OCI-LY3 (cell line): ENCODE results near the gene LDB3.

Experiments
- H2AFZ ChIP-seq: fragments of 200-600, 300-600 bp; shearing (Covaris generic); 2 replicates; pipeline ENCODE4 v1.6.0; 2014; ENCODE audit warnings: antibody characterized with exemption, low read depth, low read length
- H3K27ac ChIP-seq: fragments of 200-600, 300-600 bp; sonication (generic); 2 replicates; pipeline ENCODE4 v1.5.1; 2014; ENCODE audit warnings: mild to moderate bottlenecking, low read length, moderate library complexity, mixed read lengths
- H3K27me3 ChIP-seq: fragments of 200-600, 300-600 bp; sonication (generic); 2 replicates; pipeline ENCODE4 v1.6.1; 2014; ENCODE audit warnings: low read depth, low read length, mixed read lengths
- H3K36me3 ChIP-seq: fragments of 200-600, 300-600 bp; sonication (generic); replicated peaks from 2 replicates; pipeline ENCODE3; 2014; ENCODE audit warnings: low read depth, low read length, mixed read lengths
- H3K4me1 ChIP-seq: fragments of 300-600, 200-600 bp; sonication (generic); 2 replicates; pipeline ENCODE4 v1.6.1; 2014; ENCODE audit warnings: low read length, mixed read lengths
- H3K4me2 ChIP-seq: fragments of 200-600, 300-600 bp; sonication (generic); 2 replicates; pipeline ENCODE4 v1.6.1; 2014; ENCODE audit warnings: low read length, mixed read lengths
- H3K4me3 ChIP-seq: fragments of 300-600, 200-600 bp; sonication (generic); 2 replicates; pipeline ENCODE4 v1.5.1; 2014; ENCODE audit warnings: antibody characterized with exemption, mild to moderate bottlenecking, low read length, moderate library complexity
- H3K79me2 ChIP-seq: fragments of 300-600, 200-600 bp; shearing (Covaris generic); 2 replicates; pipeline ENCODE4 v1.6.1; 2014; ENCODE audit warnings: mild to moderate bottlenecking, low read length, mixed read lengths
- H3K9ac ChIP-seq: fragments of 300-600, 200-600 bp; shearing (Covaris generic); 2 replicates; pipeline ENCODE4 v1.6.0; 2014; ENCODE audit warnings: mild to moderate bottlenecking, low read length, moderate library complexity
- H3K9me3 ChIP-seq: fragments of 200-600, 300-600 bp; shearing (Covaris generic); 2 replicates; pipeline ENCODE4 v1.6.1; 2014; ENCODE audit warnings: low read length, mixed read lengths; ENCODE audit not compliant: insufficient read depth
- H4K20me1 ChIP-seq: fragments of 200-600, 300-600 bp; sonication (generic); 2 replicates; pipeline ENCODE4 v1.6.1; 2016; ENCODE audit warnings: low read length, mixed read lengths; ENCODE audit not compliant: insufficient read depth
- EZH2phosphoT487 ChIP-seq: fragments of 200-600 bp; shearing (Covaris generic); IDR thresholded peaks from 2 replicates; pipeline ENCODE4 v1.6.1; 2018; ENCODE audit warnings: antibody characterized with exemption, mixed run types, low read depth
- TF ChIP-seq, protein P1 (sequence below): fragments of 200-600, 300-600 bp; sonication (generic); IDR thresholded peaks from 2 replicates; pipeline ENCODE4 v1.5.1; 2014; ENCODE audit warnings: antibody characterized with exemption, low read length, low read depth

LDB3 gene

DNA sequence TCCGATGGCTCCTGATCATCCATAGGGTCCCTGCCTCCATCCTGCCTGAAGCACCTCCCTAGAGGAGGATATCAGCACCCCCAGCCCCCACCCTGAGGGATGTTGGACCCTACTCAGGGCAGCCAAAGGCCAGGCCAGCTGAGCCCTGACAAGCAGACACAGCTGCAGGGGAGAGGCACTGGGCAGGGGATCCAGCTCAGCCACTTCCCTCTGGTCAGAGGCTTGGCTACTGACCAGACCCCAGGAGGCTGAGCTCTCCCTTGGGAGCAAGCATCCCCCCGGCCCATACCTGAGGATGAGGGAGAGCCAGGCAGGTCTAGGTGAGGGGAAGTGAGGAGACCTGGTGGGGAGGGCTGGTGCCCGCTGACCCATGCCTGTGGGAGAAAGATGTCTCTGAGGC, 6.6 kb downstream of the LDB3 start:
- H3K36me3 ChIP-seq: no peaks in the 10 kb centered on the region
- no peak for TF ChIP-seq EZH2phosphoT487
- TF ChIP-seq, protein P1, sequence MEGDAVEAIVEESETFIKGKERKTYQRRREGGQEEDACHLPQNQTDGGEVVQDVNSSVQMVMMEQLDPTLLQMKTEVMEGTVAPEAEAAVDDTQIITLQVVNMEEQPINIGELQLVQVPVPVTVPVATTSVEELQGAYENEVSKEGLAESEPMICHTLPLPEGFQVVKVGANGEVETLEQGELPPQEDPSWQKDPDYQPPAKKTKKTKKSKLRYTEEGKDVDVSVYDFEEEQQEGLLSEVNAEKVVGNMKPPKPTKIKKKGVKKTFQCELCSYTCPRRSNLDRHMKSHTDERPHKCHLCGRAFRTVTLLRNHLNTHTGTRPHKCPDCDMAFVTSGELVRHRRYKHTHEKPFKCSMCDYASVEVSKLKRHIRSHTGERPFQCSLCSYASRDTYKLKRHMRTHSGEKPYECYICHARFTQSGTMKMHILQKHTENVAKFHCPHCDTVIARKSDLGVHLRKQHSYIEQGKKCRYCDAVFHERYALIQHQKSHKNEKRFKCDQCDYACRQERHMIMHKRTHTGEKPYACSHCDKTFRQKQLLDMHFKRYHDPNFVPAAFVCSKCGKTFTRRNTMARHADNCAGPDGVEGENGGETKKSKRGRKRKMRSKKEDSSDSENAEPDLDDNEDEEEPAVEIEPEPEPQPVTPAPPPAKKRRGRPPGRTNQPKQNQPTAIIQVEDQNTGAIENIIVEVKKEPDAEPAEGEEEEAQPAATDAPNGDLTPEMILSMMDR: no peak
- H3K4me3 ChIP-seq: no peak overlapping the region
- no peak overlapping the region for H3K27ac ChIP-seq
- no peaks in the 10 kb centered on the region for H3K79me2 ChIP-seq
- no peak overlapping the region for H3K4me2 ChIP-seq
- H3K9ac ChIP-seq: no peak overlapping the region
- H3K4me1 ChIP-seq: peaks cover 14% of the 10 kb centered on the region
- H3K27me3 ChIP-seq: peaks cover 13% of the 10 kb centered on the region; the same call in 1 of the 2 replicates
- no peak overlapping the region for H2AFZ ChIP-seq
- H3K9me3 ChIP-seq: no peaks in the 10 kb centered on the region
- H4K20me1 ChIP-seq: no peaks in the 10 kb centered on the region

DNA sequence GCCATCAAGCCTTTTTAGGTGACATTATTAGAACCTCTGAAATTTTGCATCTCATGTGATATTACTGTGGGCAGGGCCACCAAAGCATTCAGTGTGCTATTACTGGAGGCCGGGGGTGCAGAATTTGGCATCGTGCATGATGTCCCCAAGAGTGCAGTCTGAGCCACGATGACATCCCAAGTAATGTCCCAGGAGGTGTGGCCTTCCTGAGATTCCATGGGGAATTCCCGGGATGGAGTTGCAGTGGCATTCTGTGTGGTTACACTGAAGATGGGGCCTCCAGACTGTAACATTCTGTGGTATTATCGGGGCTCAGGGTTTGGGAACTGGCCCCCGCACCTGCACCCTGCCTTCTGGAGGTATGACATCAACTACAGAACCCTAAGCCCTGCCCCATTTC, 9.1 kb downstream of the LDB3 start:
- Histone ChIP-seq H3K9ac (no peak overlapping the region), H3K4me2 (no peak overlapping the region), H3K27ac (no peak overlapping the region), H2AFZ (no peak overlapping the region), H3K79me2 (no peaks in the 10 kb centered on the region), H4K20me1 (no peaks in the 10 kb centered on the region), H3K36me3 (no peaks in the 10 kb centered on the region), H3K27me3 (peaks cover 11% of the 10 kb centered on the region; the same call in 1 of the 2 replicates), H3K4me3 (no peak overlapping the region), H3K9me3 (no peaks in the 10 kb centered on the region), H3K4me1 (peaks cover 10% of the 10 kb centered on the region)
- no peak for TF ChIP-seq EZH2phosphoT487
- TF ChIP-seq, protein P1: no peak

DNA sequence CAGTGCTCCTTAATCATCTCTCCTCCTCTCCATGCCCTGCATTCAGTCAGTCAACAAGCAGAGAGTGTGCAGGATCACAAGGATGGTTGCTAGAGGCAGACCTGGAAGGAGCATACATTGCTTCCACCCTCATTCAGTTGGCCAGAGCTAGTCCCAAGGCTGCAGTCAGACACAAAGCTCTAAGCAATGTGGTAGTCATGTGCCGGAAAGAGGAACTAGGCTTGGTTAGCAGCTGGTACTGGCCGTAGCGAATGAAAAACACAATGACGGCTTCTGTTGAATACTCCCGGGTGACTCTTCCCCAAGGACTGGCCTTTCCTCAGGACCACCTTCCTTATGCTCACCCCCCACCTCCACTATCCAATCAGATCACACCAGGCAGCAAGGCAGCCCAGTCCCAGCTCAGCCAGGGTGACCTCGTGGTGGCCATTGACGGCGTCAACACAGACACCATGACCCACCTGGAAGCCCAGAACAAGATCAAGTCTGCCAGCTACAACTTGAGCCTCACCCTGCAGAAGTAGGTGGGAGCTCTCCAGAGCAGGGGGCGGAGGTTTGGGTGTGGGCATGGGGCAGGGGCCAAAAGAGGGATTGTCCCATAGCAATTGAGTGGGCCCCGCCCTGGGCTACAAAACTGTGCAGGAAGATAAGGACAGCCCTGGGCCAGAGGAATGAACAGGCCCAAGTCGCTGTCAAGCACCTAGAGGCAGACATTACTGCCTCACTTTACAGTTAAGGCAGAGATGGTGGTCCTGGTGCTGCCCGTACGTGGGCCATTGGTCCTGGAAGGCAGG, 10.9 kb downstream of the LDB3 start:
- no peak overlapping the region for H3K27ac ChIP-seq
- H3K4me2 ChIP-seq: no peak overlapping the region
- H3K36me3 ChIP-seq: no peaks in the 10 kb centered on the region
- H3K27me3 ChIP-seq: peaks cover 11% of the 10 kb centered on the region
- H3K4me1 ChIP-seq: peaks cover 4% of the 10 kb centered on the region; the same call in 1 of the 2 replicates
- no peaks in the 10 kb centered on the region for H3K79me2 ChIP-seq
- H3K9me3 ChIP-seq: no peaks in the 10 kb centered on the region
- TF ChIP-seq EZH2phosphoT487: no peak
- TF ChIP-seq, protein P1: no peak
- H3K4me3 ChIP-seq: no peak overlapping the region
- no peak overlapping the region for H2AFZ ChIP-seq
- no peak overlapping the region for H3K9ac ChIP-seq
- H4K20me1 ChIP-seq: no peaks in the 10 kb centered on the region

DNA sequence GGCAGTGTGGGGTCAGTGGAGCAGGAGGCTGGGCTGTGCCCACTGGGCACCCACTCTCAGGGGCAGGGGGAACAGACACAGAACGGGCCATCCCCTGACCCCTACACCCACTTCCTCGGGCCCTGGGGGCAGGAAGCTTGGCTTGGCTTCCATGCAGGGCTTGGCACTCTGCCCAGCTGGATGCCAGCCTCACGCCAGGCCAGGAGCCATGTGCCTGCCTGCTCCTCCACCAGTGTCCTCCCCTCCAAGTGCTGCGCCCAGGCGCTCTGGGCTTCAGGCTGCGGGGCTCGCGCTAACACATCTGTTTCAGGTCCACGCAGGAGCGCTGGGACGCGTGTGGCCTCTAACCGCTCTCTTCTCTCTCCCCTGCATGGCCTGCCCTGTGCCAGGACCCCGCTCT, 12.7 kb downstream of the LDB3 start:
- H3K4me3 ChIP-seq: no peak overlapping the region
- no peaks in the 10 kb centered on the region for H3K36me3 ChIP-seq
- H3K27ac ChIP-seq: no peak overlapping the region
- H3K27me3 ChIP-seq: peaks cover 6% of the 10 kb centered on the region
- peaks cover 4% of the 10 kb centered on the region; the same call in 1 of the 2 replicates for H3K4me1 ChIP-seq
- no peak overlapping the region for H2AFZ ChIP-seq
- no peak overlapping the region for H3K9ac ChIP-seq
- no peaks in the 10 kb centered on the region for H3K9me3 ChIP-seq
- TF ChIP-seq, protein P1: no peak
- TF ChIP-seq EZH2phosphoT487: no peak
- no peaks in the 10 kb centered on the region for H3K79me2 ChIP-seq
- no peaks in the 10 kb centered on the region for H4K20me1 ChIP-seq
- no peak overlapping the region for H3K4me2 ChIP-seq
